Adrenal gland (tissue), 12 donors: ENCODE results near the gene RPTOR. TPM values are rescaled to one million over a fixed set of nuclear protein-coding genes. Genes with fewer than 3 reads are reported as not detected.

ENCODE experiments used
- DNase-seq, 7 donors: peaks; one replicate each; pipeline ENCODE4 v3.0.0-alpha.2; 2019 to 2020
- H3K27ac ChIP-seq, 5 donors: fragments of 200-600 bp; sonication (generic) in 4 of 5; 1 replicate in 3 of 5; 2 replicates in 2 of 5; pipeline versions ENCODE4 v1.5.1 to v1.8.0; 2016 to 2020; ENCODE audit warnings: mild to moderate bottlenecking in 1 of 5
- H3K27me3 ChIP-seq: fragments of 200-600 bp; 2 replicates; pipeline ENCODE4 v1.8.0; 2021
- H3K36me3 ChIP-seq, 2 donors: fragments of 200-600 bp; replicated peaks in 1 of 2; 1 replicate in 1 of 2; 2 replicates in 1 of 2; pipeline versions ENCODE4 v1.5.1 to v1.8.0; 2018 to 2022
- H3K4me1 ChIP-seq, 2 donors: fragments of 200-600 bp; replicated peaks in 1 of 2; 1 replicate in 1 of 2; 2 replicates in 1 of 2; pipeline versions ENCODE4 v1.5.1 to v1.8.0; 2018 to 2021
- H3K4me3 ChIP-seq, 4 donors: fragments of 200-600 bp; sonication (generic) in 3 of 4; one replicate each; pipeline ENCODE4 v1.5.1; 2016 to 2018
- H3K9me3 ChIP-seq, 3 donors: fragments of 200-600 bp; sonication (generic) in 1 of 3; replicated peaks in 1 of 3; 1 replicate in 2 of 3; 2 replicates in 1 of 3; pipeline versions ENCODE4 v1.5.1 to v1.8.0; 2016 to 2021
- POLR2A ChIP-seq, 2 donors: fragments of 450-650 bp; IDR thresholded peaks; one replicate each; pipeline ENCODE4 v1.6.1; 2017; ENCODE audit warnings: antibody characterized with exemption in 2 of 2, mild to moderate bottlenecking in 2 of 2, moderate library complexity in 1 of 2
- WGBS, 4 donors: extraction: QIAGEN DNeasy Blood & Tissue Kit in 2 of 4; methylation state at CpG; one replicate each; pipeline versions ENCODE4 v1.1.5 to v1.1.7; 2013 to 2017; 5-methylcytosine and 5-hydroxymethylcytosine counted together
- intact Hi-C, 2 donors: fragments of 100-400 bp; cut with DNase I; formaldehyde crosslinking; loops; one replicate each; pipeline versions ENCODE4 v1.14.1 to v1.15.0; 2022 to 2023
- polyA plus RNA-seq, 3 donors: library from polyadenylated mRNA; stranded (reverse); fragments of 200-250 nt in 2 of 3; fragments of 350-450 nt in 1 of 3; fragmentation: Illumina TruSeq in 1 of 3; extraction: RNeasy Lipid Tissue Mini Kit (QIAGEN cat#74804) in 1 of 3; gene quantifications; one replicate each; pipeline ENCODE4 v1.2.3, GENCODE V29; 2013 to 2014
- small RNA-seq, 2 donors: library from RNA; depleted of rRNA; stranded (forward); fragments of <200 nt; gene quantifications; one replicate each; pipeline ENCODE3, GENCODE V24; 2016
- total RNA-seq, 9 donors: library from RNA; depleted of rRNA in 4 of 9; stranded (reverse); fragments of >200 nt in 4 of 9; fragments of 120-200 nt in 1 of 9; fragmentation: NEBNext Ultra II Directional in 1 of 9; extraction: Animal tissue kit (Norgen Biotek cat#: 25700) in 1 of 9; gene quantifications; one replicate each; pipeline versions ENCODE4 v1.1.0 to v1.2.4, GENCODE V29; 2013 to 2023
- TF ChIP-seq, protein P1 (sequence below), 6 experiments: fragments of 450-650 bp in 4 of 6; fragments of 200-600 bp in 2 of 6; sonication (generic) in 1 of 6; IDR thresholded peaks; 1 replicate in 5 of 6; 2 replicates in 1 of 6; pipeline versions ENCODE4 v1.5.1 to v1.8.0; 2016 to 2021; ENCODE audit warnings: antibody characterized with exemption in 6 of 6, mild to moderate bottlenecking in 2 of 6, moderate library complexity in 1 of 6
- donor health status: healthy with polysubstance abuse.
- donor health status: Bipolar disorder and iron deficiency.
- donor health status: DM: yes; HTN: yes; CAD: no.
- donor health status: DM: no; HTN: no; CAD: no.
- donor health status: DM: no; HTN: no; CAD: no.
- donor health status: DM: yes; HTN: yes; CAD: no.

The RPTOR gene
- total and polyA plus RNA-seq, 12 donors, result 9.7 to 53.3 (median 29.7) TPM

DNA sequence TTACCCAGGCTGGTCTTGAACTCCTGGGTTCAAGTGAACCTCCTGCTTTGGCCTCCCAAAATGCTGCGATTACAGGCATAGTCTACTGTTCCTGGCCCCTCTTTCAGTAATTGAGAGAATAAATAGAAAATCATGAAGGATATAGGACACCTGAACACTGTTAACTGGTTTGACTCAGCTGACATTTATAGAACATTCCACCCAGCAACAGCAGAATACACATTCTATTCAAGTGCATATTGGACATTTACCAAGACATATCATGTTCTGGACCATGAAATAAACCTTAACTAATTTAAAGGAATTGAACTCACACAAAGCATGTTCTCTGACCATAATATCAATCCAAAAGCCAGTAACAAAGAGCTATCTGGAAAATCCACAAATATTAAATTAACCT, 470.5 kb downstream of the RPTOR start:
- peaks cover 0 to 7% of the 10 kb centered on the region in 2 donors for H3K4me1 ChIP-seq
- intact Hi-C loops, result no loop called here
- WGBS, 4 donors, result 88 to 100% (median 96%) methylated on average over 1 of the region's 1 CpG

More for the DNA sequence above, 470.5 kb downstream of the RPTOR start:
- DNase-seq, result no peak
- Histone ChIP-seq H3K27ac (no peak overlapping the region), H3K27me3 (no peaks in the 10 kb centered on the region), H3K9me3 (peaks cover 0 to 3% (median 0%) of the 10 kb centered on the region in 3 donors), H3K4me3 (no peak overlapping the region), H3K36me3 (no peaks in the 10 kb centered on the region)
- no peak for TF ChIP-seq POLR2A (IDR thresholded peaks at IDR 0.05)
- TF ChIP-seq, protein P1, sequence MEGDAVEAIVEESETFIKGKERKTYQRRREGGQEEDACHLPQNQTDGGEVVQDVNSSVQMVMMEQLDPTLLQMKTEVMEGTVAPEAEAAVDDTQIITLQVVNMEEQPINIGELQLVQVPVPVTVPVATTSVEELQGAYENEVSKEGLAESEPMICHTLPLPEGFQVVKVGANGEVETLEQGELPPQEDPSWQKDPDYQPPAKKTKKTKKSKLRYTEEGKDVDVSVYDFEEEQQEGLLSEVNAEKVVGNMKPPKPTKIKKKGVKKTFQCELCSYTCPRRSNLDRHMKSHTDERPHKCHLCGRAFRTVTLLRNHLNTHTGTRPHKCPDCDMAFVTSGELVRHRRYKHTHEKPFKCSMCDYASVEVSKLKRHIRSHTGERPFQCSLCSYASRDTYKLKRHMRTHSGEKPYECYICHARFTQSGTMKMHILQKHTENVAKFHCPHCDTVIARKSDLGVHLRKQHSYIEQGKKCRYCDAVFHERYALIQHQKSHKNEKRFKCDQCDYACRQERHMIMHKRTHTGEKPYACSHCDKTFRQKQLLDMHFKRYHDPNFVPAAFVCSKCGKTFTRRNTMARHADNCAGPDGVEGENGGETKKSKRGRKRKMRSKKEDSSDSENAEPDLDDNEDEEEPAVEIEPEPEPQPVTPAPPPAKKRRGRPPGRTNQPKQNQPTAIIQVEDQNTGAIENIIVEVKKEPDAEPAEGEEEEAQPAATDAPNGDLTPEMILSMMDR (IDR thresholded peaks at IDR 0.05), result no peak

Small RNAs within 50 kb of the gene (small RNA-seq; reads per million reads assigned to genes)
- gene AC120024.2 (0 reads per million in 2 donors), gene AC120024.3 (0 reads per million in 2 donors)

Other genes starting within 250 kb of the RPTOR start
- gene ENDOV, start 129.7 kb upstream of the RPTOR start, total RNA-seq, result 10 to 100 TPM in 8 of 9 donors, 1 to 10 TPM in 1; 7.1 to 26.0 (median 18.0) TPM
- gene ENDOV, start 129.7 kb upstream of the RPTOR start, polyA plus RNA-seq, result 10 to 100 TPM in 2 of 3 donors, 1 to 10 TPM in 1; 9.5 to 31.9 (median 24.5) TPM
- gene NPTX1, start 68.2 kb upstream of the RPTOR start, total RNA-seq, result 10 to 100 TPM in 2 of 9 donors, 1 to 10 TPM in 7; 1.1 to 38.4 (median 6.3) TPM
- 10 to 100 TPM in 1 of 3 donors, 1 to 10 TPM in 1, under 1 TPM in 1; 0.30 to 68.2 (median 1.0) TPM for gene NPTX1, start 68.2 kb upstream of the RPTOR start, polyA plus RNA-seq